Thyroid gland (tissue), 4 donors: Measurements from ENCODE around the gene MMD2.

Experiments
- POLR2A ChIP-seq, 2 donors: fragments of 450-650 bp; IDR thresholded peaks; one replicate each; pipeline ENCODE4 v1.6.1; 2017; ENCODE audit warnings: antibody characterized with exemption in 2 of 2, mild to moderate bottlenecking in 2 of 2, moderate library complexity in 1 of 2
- TF ChIP-seq, protein P1 (sequence below), 6 experiments: fragments of 200-600 bp in 3 of 6; fragments of 450-650 bp in 3 of 6; sonication (generic) in 3 of 6; IDR thresholded peaks; one replicate each; pipeline ENCODE4 v1.5.1; 2016 to 2019; ENCODE audit warnings: antibody characterized with exemption in 6 of 6, mild to moderate bottlenecking in 2 of 6, inconsistent platforms in 1 of 6, moderate library complexity in 1 of 6

DNA sequence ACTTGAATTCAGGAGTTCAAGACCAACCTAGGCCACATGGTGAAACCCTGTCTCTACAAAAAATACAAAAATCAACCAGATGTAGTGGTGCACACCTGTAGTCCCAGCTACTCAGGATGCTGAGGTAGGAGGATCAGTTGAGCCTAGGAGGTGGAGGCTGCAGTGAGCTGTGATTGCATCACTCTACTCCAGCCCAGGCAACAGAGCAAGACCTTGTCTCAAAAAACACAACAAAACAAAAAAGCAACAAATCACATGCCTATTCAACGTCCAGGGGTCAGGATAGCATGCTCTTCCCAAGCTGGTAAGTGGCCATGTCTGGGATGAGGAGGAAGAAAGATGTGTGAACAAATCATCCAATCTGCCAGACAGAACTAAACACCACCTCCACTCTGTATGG, 69.3 kb downstream of the MMD2 start:
- TF ChIP-seq, protein P1, sequence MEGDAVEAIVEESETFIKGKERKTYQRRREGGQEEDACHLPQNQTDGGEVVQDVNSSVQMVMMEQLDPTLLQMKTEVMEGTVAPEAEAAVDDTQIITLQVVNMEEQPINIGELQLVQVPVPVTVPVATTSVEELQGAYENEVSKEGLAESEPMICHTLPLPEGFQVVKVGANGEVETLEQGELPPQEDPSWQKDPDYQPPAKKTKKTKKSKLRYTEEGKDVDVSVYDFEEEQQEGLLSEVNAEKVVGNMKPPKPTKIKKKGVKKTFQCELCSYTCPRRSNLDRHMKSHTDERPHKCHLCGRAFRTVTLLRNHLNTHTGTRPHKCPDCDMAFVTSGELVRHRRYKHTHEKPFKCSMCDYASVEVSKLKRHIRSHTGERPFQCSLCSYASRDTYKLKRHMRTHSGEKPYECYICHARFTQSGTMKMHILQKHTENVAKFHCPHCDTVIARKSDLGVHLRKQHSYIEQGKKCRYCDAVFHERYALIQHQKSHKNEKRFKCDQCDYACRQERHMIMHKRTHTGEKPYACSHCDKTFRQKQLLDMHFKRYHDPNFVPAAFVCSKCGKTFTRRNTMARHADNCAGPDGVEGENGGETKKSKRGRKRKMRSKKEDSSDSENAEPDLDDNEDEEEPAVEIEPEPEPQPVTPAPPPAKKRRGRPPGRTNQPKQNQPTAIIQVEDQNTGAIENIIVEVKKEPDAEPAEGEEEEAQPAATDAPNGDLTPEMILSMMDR (IDR thresholded peaks at IDR 0.05): no peak
- no peak for TF ChIP-seq POLR2A (IDR thresholded peaks at IDR 0.05)
